Measurements from ENCODE around the gene RYR1. TPM values are rescaled to one million over a fixed set of nuclear protein-coding genes. Genes with fewer than 3 reads are reported as not detected.

Gene RYR1
- total and polyA plus RNA-seq, 2 of the 8 experiments (the other 6 are each of a cell fraction or from before 2014, with no cell fraction given), result 5.8 to 11.8 TPM

DNA sequence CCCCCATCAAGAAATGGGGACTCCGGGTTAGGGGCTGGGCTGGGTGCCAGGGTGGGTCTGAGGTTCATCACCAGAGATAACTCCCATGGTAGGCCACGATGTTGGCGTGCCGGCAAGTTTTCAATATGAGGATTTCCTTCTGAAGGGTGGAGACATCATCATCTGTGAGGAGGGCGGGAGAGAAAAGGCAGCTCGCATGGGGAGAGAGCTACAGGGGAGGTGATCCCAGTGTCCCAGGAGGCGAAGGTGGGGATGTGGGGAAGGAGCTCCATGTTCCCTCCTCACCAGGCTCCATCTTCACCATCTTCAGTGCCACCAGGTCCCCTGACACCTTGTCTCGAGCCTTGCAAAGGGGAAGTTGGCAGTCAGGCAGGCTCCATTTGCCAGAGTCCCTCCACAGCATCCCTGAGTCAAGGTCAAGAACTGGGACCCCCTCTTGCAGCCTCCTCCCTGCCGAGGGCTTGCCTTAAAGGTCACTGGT, 183.8 kb downstream of the RYR1 start:
- Histone ChIP-seq H4K91ac (replicated peaks; ENCODE audit: insufficient read length, low read length) (no peak overlapping the region), H3K79me1 (ENCODE audit: low read depth, low read length) (peaks cover 7% of the 10 kb centered on the region), H3K56ac (replicated peaks; ENCODE audit: insufficient read length, low read depth, low read length) (no peak overlapping the region), H2AFZ (ENCODE audit: low read length) (peak overlapping the region; percentile 25; the same call in 1 of the 2 replicates), H3K27me3 (replicated peaks in 1 of 4; ENCODE audit: control insufficient read depth in 3 of 4, extremely low read depth in 1 of 4, insufficient read depth in 3 of 4, low read length in 3 of 4) (no peaks in the 10 kb centered on the region), H4K8ac (ENCODE audit: extremely low read depth, insufficient read depth, low read length) (no peak overlapping the region), H2BK12ac (ENCODE audit: low read depth, low read length) (peak overlapping the region; percentile 84; the same call in 1 of the 2 replicates), H3K9me3 (ENCODE audit: insufficient read depth in 2 of 2, low read depth in 1 of 2, low read length in 1 of 2) (no peaks in the 10 kb centered on the region), H3K4me2 (ENCODE audit: insufficient read depth in 1 of 2, low read depth in 2 of 2, low read length in 2 of 2) (peak overlapping the region in 1 of 2 experiments; percentile 81; a peak in 2 of 4 replicates), H2BK15ac (ENCODE audit: low read length) (peak overlapping the region; percentile 75; the same call in 1 of the 2 replicates), H3K27ac (ENCODE audit: low read depth, low read length) (no peak overlapping the region), H3K9ac (replicated peaks in 1 of 4; ENCODE audit: extremely low read depth in 1 of 4, low read depth in 3 of 4, low read length in 3 of 4) (no peak overlapping the region), H3K4ac (replicated peaks; ENCODE audit: insufficient read length, low read depth, low read length) (no peak overlapping the region), H2BK20ac (ENCODE audit: low read length) (no peak overlapping the region), H3K36me3 (ENCODE audit: control insufficient read depth in 2 of 4, insufficient read depth in 4 of 4, low read length in 3 of 4) (peaks cover 5 to 21% (median 14%) of the 10 kb centered on the region in 4 experiments), H4K5ac (ENCODE audit: insufficient read length, low read depth, low read length) (no peak overlapping the region), H3K14ac (ENCODE audit: insufficient read length) (no peak overlapping the region), H3K4me1 (replicated peaks in 1 of 4; ENCODE audit: control insufficient read depth in 3 of 4, insufficient read depth in 4 of 4, low read length in 3 of 4) (peaks cover 4 to 14% (median 11%) of the 10 kb centered on the region in 4 experiments), H4K20me1 (replicated peaks in 1 of 2; ENCODE audit: control insufficient read depth in 1 of 2, insufficient read depth in 2 of 2, low read length in 2 of 2) (peaks cover 0 to 4% of the 10 kb centered on the region in 2 experiments), H3K23ac (ENCODE audit: insufficient read length) (no peak overlapping the region), H3K79me2 (ENCODE audit: control insufficient read depth in 1 of 2, insufficient read depth in 2 of 2, low read length in 2 of 2) (peaks cover 0 to 15% of the 10 kb centered on the region in 2 experiments; a peak in 2 of 4 replicates), H3K23me2 (ENCODE audit: low read depth, low read length) (peaks cover 2% of the 10 kb centered on the region), H2AK5ac (ENCODE audit: low read depth, low read length) (no peak overlapping the region), H2BK120ac (replicated peaks; ENCODE audit: low read depth, low read length) (no peak overlapping the region), H3K18ac (ENCODE audit: extremely low read depth, low read length) (no peak overlapping the region), H2BK5ac (ENCODE audit: low read depth, low read length) (no peak overlapping the region), H3K4me3 (ENCODE audit: extremely low read depth in 1 of 4, insufficient read depth in 2 of 4, low read depth in 3 of 4, low read length in 4 of 4) (no peak overlapping the region)
- WGBS, 2 experiments (ENCODE audit: extremely low coverage in 1 of 2, insufficient coverage in 1 of 2, insufficient read length in 1 of 2, insufficient replicate concordance in 2 of 2, low coverage in 1 of 2, low lambda C conversion rate in 2 of 2, missing lambda C conversion rate in 1 of 2), result 97% methylated on average over 9 of the region's 9 CpGs; no CpG with 5 or more reads in 1 of the 2 experiments
- no peak for TF ChIP-seq ASH2L (IDR thresholded peaks at IDR 0.05; ENCODE audit: low read length)
- no peak for DNase-seq (ENCODE audit: low read depth in 1 of 2, low spot score in 2 of 2)
- ChIA-PET POLR2A (ENCODE audit: partially characterized antibody) (interaction anchor here (0.7 to 2.0 kb wide), 5 partner anchors 12 to 229 kb away, joined by 3 to 10 read pairs (median 4); partner anchors contain the start of gene ACTN4), CTCF (ENCODE audit: partially characterized antibody) (interaction anchor here (0.7 to 5.9 kb wide), 3 partner anchors 17 to 215 kb away, joined by 3 to 27 read pairs (median 3); partner anchors contain the start of gene FAM98C)
- FAIRE-seq, result no peak
